Smooth muscle cell (in vitro differentiated cells): ENCODE results near the gene RARG. TPM values are rescaled to one million over a fixed set of nuclear protein-coding genes. Genes with fewer than 3 reads are reported as not detected.

Source experiments
- DNase-seq: peaks from one replicate; lab custom pipeline; 2025; ENCODE audit not compliant: unreplicated experiment; lab: John Stamatoyannopoulos, UW
- H2AFZ ChIP-seq: fragments of 200-600 bp; sonication (generic); 2 replicates; pipeline ENCODE4 v1.6.0; 2016; ENCODE audit warnings: antibody characterized with exemption, low read depth, mild to moderate bottlenecking
- H3F3A ChIP-seq: fragments of 200-600 bp; sonication (generic); 2 replicates; pipeline ENCODE4 v1.6.0; 2017; ENCODE audit warnings: antibody characterized with exemption, low read depth
- H3K27ac ChIP-seq: fragments of 200-600 bp; sonication (generic); 2 replicates; pipeline ENCODE4 v1.5.1; 2016; ENCODE audit warnings: low read depth, mild to moderate bottlenecking
- H3K27me3 ChIP-seq: fragments of 200-600 bp; sonication (generic); 2 replicates; pipeline ENCODE4 v1.6.1; 2016; ENCODE audit warnings: low read depth, mild to moderate bottlenecking
- H3K36me3 ChIP-seq: fragments of 200-600 bp; sonication (generic); 2 replicates; pipeline ENCODE4 v1.5.1; 2016; ENCODE audit warnings: low read depth
- H3K4me1 ChIP-seq: fragments of 200-600 bp; sonication (generic); 2 replicates; pipeline ENCODE4 v1.5.1; 2016; ENCODE audit warnings: low read depth
- H3K4me2 ChIP-seq: fragments of 200-600 bp; sonication (generic); 2 replicates; pipeline ENCODE4 v1.6.0; 2016; ENCODE audit warnings: mild to moderate bottlenecking
- H3K4me3 ChIP-seq: fragments of 200-600 bp; sonication (generic); 2 replicates; pipeline ENCODE4 v1.5.1; 2016; ENCODE audit warnings: mild to moderate bottlenecking
- H3K79me2 ChIP-seq: fragments of 200-600 bp; sonication (generic); 2 replicates; pipeline ENCODE4 v1.6.0; 2016; ENCODE audit warnings: low read depth, mild to moderate bottlenecking
- H3K9ac ChIP-seq: fragments of 200-600 bp; sonication (generic); 2 replicates; pipeline ENCODE4 v1.6.0; 2016; ENCODE audit warnings: low read depth
- H3K9me3 ChIP-seq: fragments of 200-600 bp; sonication (generic); replicated peaks from 2 replicates; pipeline ENCODE4 v1.5.1; 2016; ENCODE audit warnings: low read depth
- H4K20me1 ChIP-seq: fragments of 200-600 bp; sonication (generic); 2 replicates; pipeline ENCODE4 v1.6.0; 2016; ENCODE audit warnings: low read depth
- WGBS: methylation state at CpG from one replicate; pipeline ENCODE4 v1.1.7; 2016; ENCODE audit warnings: low lambda C conversion rate; 5-methylcytosine and 5-hydroxymethylcytosine counted together
- polyA plus RNA-seq: library from polyadenylated mRNA; unstranded; fragments of >200 nt; fragmentation: Nextera tagmentation; extraction: Ambion mirVana; gene quantifications from 2 replicates; pipeline ENCODE4 v1.2.1, GENCODE V29; 2016
- total RNA-seq: library from RNA; depleted of rRNA; stranded (reverse); fragments of >200 nt; gene quantifications from 2 replicates; pipeline ENCODE4 v1.2.3, GENCODE V29; 2014
- TF ChIP-seq, protein P1 (sequence below): fragments of 200-600 bp; sonication (generic); IDR thresholded peaks from 2 replicates; pipeline ENCODE4 v1.5.1; 2017; ENCODE audit warnings: borderline replicate concordance, mild to moderate bottlenecking, antibody characterized with exemption; ENCODE audit not compliant: insufficient read depth, poor library complexity, severe bottlenecking

Gene RARG
- total and polyA plus RNA-seq, 2 experiments from 2014 or later, result 21.8 to 32.9 TPM

DNA sequence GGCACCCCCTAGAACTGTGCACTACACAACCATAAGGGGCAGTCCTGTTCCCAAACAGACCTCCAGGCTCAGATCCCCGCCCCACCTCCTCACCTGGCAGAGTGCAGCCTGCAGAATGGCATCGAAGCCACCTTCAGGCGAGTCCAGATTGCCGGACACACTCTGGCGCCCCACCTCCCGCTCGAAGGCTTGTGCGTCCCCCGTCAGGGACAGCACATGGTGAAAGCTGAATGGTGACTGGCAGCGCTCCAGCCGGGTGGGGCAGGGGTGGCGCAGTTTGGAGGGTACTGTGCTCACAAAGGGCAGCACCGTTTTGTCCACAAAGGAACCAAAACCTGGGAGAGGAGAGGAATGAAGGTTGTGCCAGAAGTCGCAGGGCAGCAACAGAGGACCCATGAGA is 35.5 kb downstream of the RARG start:
- Histone ChIP-seq H3K27ac (no peak overlapping the region), H3K9ac (no peak overlapping the region), H3K4me1 (no peaks in the 10 kb centered on the region), H3K27me3 (peaks cover 13% of the 10 kb centered on the region), H3K79me2 (no peaks in the 10 kb centered on the region), H3F3A (peaks cover 9% of the 10 kb centered on the region), H3K4me3 (no peak overlapping the region), H3K9me3 (no peaks in the 10 kb centered on the region), H3K4me2 (no peak overlapping the region), H3K36me3 (no peaks in the 10 kb centered on the region), H2AFZ (no peak overlapping the region), H4K20me1 (no peaks in the 10 kb centered on the region)
- no peak for DNase-seq
- WGBS, result 96% methylated on average over 14 of the region's 14 CpGs
- TF ChIP-seq, protein P1, sequence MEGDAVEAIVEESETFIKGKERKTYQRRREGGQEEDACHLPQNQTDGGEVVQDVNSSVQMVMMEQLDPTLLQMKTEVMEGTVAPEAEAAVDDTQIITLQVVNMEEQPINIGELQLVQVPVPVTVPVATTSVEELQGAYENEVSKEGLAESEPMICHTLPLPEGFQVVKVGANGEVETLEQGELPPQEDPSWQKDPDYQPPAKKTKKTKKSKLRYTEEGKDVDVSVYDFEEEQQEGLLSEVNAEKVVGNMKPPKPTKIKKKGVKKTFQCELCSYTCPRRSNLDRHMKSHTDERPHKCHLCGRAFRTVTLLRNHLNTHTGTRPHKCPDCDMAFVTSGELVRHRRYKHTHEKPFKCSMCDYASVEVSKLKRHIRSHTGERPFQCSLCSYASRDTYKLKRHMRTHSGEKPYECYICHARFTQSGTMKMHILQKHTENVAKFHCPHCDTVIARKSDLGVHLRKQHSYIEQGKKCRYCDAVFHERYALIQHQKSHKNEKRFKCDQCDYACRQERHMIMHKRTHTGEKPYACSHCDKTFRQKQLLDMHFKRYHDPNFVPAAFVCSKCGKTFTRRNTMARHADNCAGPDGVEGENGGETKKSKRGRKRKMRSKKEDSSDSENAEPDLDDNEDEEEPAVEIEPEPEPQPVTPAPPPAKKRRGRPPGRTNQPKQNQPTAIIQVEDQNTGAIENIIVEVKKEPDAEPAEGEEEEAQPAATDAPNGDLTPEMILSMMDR, result no peak

DNA sequence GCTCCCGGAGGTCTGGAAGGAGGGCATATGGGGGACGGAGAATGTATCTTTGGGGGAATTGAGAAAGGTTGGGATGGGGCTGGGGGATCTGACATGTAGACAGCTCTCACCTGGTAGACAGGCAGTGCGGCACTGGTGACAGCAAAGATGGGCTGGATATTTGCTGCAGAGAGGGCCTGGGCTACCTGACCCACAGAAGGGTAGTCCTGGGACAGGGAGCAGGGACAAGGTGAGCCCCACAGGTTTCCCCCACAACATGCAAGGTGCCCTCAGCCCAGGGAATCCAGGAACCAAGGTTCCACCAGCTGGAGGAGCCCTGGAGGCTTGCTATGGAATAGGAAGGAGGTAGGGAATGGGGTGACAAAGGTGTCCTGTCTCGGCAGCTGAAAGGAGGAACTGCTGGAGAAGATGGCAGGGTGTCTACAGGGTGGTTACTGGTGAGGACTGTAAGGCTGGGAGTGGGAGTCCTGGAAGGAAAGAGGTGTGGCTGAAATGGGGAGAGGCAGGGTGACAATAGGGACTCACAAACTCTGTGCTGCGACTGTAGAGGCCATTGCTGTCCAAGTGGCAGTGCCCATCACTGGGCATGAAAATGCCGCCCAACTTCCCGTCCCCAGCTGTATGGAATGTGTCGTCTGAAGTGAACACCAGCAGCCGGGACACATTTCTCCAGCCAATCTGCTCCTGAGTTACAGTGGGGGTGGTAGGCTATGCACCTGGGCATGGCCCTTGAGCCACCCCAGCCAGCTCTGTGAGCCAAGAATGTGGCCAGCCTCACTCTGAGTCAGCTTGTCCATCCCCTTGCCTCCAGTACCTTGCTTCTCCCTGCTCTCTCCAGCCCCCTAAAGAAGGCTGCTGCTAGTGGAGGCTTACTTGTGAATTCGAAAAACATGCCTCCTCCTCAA is 36.2 kb downstream of the RARG start:
- H3K9me3 ChIP-seq, result no peaks in the 10 kb centered on the region
- H3K27ac ChIP-seq, result no peak overlapping the region
- peaks cover 2% of the 10 kb centered on the region for H3F3A ChIP-seq
- 88% methylated on average over 10 of the region's 10 CpGs for WGBS
- DNase-seq, result no peak
- TF ChIP-seq, protein P1, result no peak
- H3K27me3 ChIP-seq, result peaks cover 13% of the 10 kb centered on the region
- no peaks in the 10 kb centered on the region for H3K4me1 ChIP-seq
- H3K4me2 ChIP-seq, result no peak overlapping the region
- H4K20me1 ChIP-seq, result no peaks in the 10 kb centered on the region
- no peaks in the 10 kb centered on the region for H3K79me2 ChIP-seq
- H2AFZ ChIP-seq, result no peak overlapping the region
- no peak overlapping the region for H3K4me3 ChIP-seq
- no peak overlapping the region for H3K9ac ChIP-seq
- no peaks in the 10 kb centered on the region for H3K36me3 ChIP-seq

DNA sequence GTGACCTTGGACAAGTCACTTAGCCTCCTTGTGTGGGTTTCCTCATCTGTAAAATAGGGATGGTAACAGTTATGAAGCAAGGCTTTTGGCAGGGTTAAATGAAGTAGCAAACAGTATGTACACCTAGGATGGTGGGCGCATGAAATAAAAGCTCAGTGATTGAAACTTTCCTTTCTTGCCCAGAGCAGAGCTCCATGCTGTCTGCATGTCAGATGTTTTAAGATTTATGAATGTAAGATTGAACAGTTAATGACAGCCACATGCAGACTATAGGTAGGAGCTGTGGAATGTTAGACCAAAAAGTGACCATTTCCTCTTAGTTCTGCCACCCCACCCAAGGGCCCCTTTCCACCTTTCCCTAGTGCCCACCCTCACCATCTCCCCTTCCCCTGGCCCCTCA is 37.0 kb downstream of the RARG start:
- H3K9me3 ChIP-seq, result no peaks in the 10 kb centered on the region
- WGBS, result 100% methylated on average over 1 of the region's 1 CpG
- peaks cover 13% of the 10 kb centered on the region for H3K27me3 ChIP-seq
- no peaks in the 10 kb centered on the region for H3K36me3 ChIP-seq
- H2AFZ ChIP-seq, result no peak overlapping the region
- peaks cover 3% of the 10 kb centered on the region for H4K20me1 ChIP-seq
- no peak overlapping the region for H3K4me3 ChIP-seq
- no peaks in the 10 kb centered on the region for H3K4me1 ChIP-seq
- H3K9ac ChIP-seq, result no peak overlapping the region
- H3K79me2 ChIP-seq, result no peaks in the 10 kb centered on the region
- TF ChIP-seq, protein P1, result no peak
- H3F3A ChIP-seq, result no peaks in the 10 kb centered on the region
- H3K4me2 ChIP-seq, result no peak overlapping the region
- H3K27ac ChIP-seq, result no peak overlapping the region
- no peak for DNase-seq
